ENCODE results near the gene ARMH3. TPM values are rescaled to one million over a fixed set of nuclear protein-coding genes. Genes with fewer than 3 reads are reported as not detected.
"Not testable (repeated sequence)": the region's sequence is repeated elsewhere in the genome, so short reads cannot be mapped to it uniquely, and the experiment has no call there.

Gene ARMH3
- total RNA-seq, 2 experiments from 2014 or later = 27.8 to 30.5 TPM

GRCh38 chr10:101995451-101996063 lies 60.4 kb downstream of the ARMH3 start:
- POLR2A ChIA-PET = interaction anchor here (0.5 kb wide), 1 partner anchor 33 kb away, joined by 4 read pairs; no protein-coding TSS in a partner anchor
- DNase-seq = no peak
- Mint-ChIP-seq H3K27me3 (no peaks in the 10 kb centered on the region), H3K4me1 (peaks cover 2% of the 10 kb centered on the region), H3K4me3 (no peak overlapping the region), H3K9me3 (no peaks in the 10 kb centered on the region), H3K36me3 (peaks cover 24% of the 10 kb centered on the region), H3K27ac (no peak overlapping the region)
- no peak for ATAC-seq (ENCODE audit: low read depth)

GRCh38 chr10:101993651-101994200 lies 62.2 kb downstream of the ARMH3 start:
- Mint-ChIP-seq H3K9me3 (no peaks in the 10 kb centered on the region), H3K36me3 (peaks cover 27% of the 10 kb centered on the region), H3K4me3 (no peak overlapping the region), H3K27ac (no peak overlapping the region), H3K27me3 (no peaks in the 10 kb centered on the region), H3K4me1 (peaks cover 2% of the 10 kb centered on the region)
- DNase-seq (no peak), ATAC-seq (ENCODE audit: low read depth) (no peak)
- POLR2A ChIA-PET = no interaction called here

GRCh38 chr10:101993221-101993620 lies 62.8 kb downstream of the ARMH3 start:
- Mint-ChIP-seq H3K27me3 (no peaks in the 10 kb centered on the region), H3K4me3 (no peak overlapping the region), H3K27ac (no peak overlapping the region), H3K36me3 (peaks cover 25% of the 10 kb centered on the region), H3K4me1 (peaks cover under 1% of the 10 kb centered on the region), H3K9me3 (no peaks in the 10 kb centered on the region)
- POLR2A ChIA-PET = no interaction called here
- ATAC-seq (ENCODE audit: low read depth) (no peak), DNase-seq (no peak)

GRCh38 chr10:101987136-101987535 lies 68.8 kb downstream of the ARMH3 start:
- H3K9me3 Mint-ChIP-seq = no peaks in the 10 kb centered on the region
- POLR2A ChIA-PET = no interaction called here
- DNase-seq (no peak), ATAC-seq (ENCODE audit: low read depth) (no peak)
- no peak overlapping the region for H3K4me3 Mint-ChIP-seq
- no peaks in the 10 kb centered on the region for H3K4me1 Mint-ChIP-seq
- no peaks in the 10 kb centered on the region for H3K27me3 Mint-ChIP-seq
- no peak overlapping the region for H3K27ac Mint-ChIP-seq
- peaks cover 21% of the 10 kb centered on the region for H3K36me3 Mint-ChIP-seq

GRCh38 chr10:101986624-101986971 lies 69.4 kb downstream of the ARMH3 start:
- Mint-ChIP-seq H3K9me3 (no peaks in the 10 kb centered on the region), H3K27ac (no peak overlapping the region), H3K36me3 (peaks cover 16% of the 10 kb centered on the region), H3K4me3 (no peak overlapping the region), H3K4me1 (no peaks in the 10 kb centered on the region), H3K27me3 (no peaks in the 10 kb centered on the region)
- DNase-seq (no peak), ATAC-seq (ENCODE audit: low read depth) (no peak)
- POLR2A ChIA-PET = no interaction called here

GRCh38 chr10:101980677-101981076 lies 75.3 kb downstream of the ARMH3 start:
- H3K36me3 Mint-ChIP-seq = peaks cover 11% of the 10 kb centered on the region
- not testable (repeated sequence) for H3K4me3 Mint-ChIP-seq, H3K27me3 Mint-ChIP-seq

GRCh38 chr10:101974091-101974971 lies 81.6 kb downstream of the ARMH3 start:
- POLR2A ChIA-PET = no interaction called here
- peaks cover 46% of the 10 kb centered on the region for H3K36me3 Mint-ChIP-seq
- no peaks in the 10 kb centered on the region for H3K9me3 Mint-ChIP-seq
- DNase-seq (no peak), ATAC-seq (ENCODE audit: low read depth) (no peak)
- H3K27me3 Mint-ChIP-seq = no peaks in the 10 kb centered on the region
- H3K27ac Mint-ChIP-seq = peak overlapping the region; percentile 93
- peaks cover 21% of the 10 kb centered on the region for H3K4me1 Mint-ChIP-seq
- H3K4me3 Mint-ChIP-seq = peak overlapping the region; percentile 82

More at GRCh38 chr10:101980677-101981076, 75.3 kb downstream of the ARMH3 start:
- H3K27ac Mint-ChIP-seq; DNase-seq; H3K9me3 Mint-ChIP-seq; H3K4me1 Mint-ChIP-seq; ATAC-seq (ENCODE audit: low read depth); POLR2A ChIA-PET: not testable (repeated sequence)

- Mint-ChIP-seq H3K27me3 (no peaks in the 10 kb centered on the region), H3K9me3 (no peaks in the 10 kb centered on the region), H3K36me3 (peaks cover 57% of the 10 kb centered on the region), H3K4me3 (no peak overlapping the region), H3K4me1 (peaks cover 33% of the 10 kb centered on the region), H3K27ac (no peak overlapping the region)
- ATAC-seq (ENCODE audit: low read depth) (no peak), DNase-seq (no peak)
- POLR2A ChIA-PET = no interaction called here
These were observed 83.2 kb downstream of the ARMH3 start for GRCh38 chr10:101972761-101973160.

GRCh38 chr10:101969412-101969922 lies 86.5 kb downstream of the ARMH3 start:
- Mint-ChIP-seq H3K4me3 (no peak overlapping the region), H3K27ac (peak overlapping the region; percentile 62), H3K27me3 (no peaks in the 10 kb centered on the region), H3K36me3 (peaks cover 54% of the 10 kb centered on the region), H3K4me1 (peaks cover 35% of the 10 kb centered on the region), H3K9me3 (no peaks in the 10 kb centered on the region)
- ATAC-seq (ENCODE audit: low read depth) = no peak
- DNase-seq = no peak
- POLR2A ChIA-PET = no interaction called here

GRCh38 chr10:101968940-101969321 lies 87.0 kb downstream of the ARMH3 start:
- peak overlapping the region; percentile 62 for H3K27ac Mint-ChIP-seq
- H3K27me3 Mint-ChIP-seq = no peaks in the 10 kb centered on the region
- no peak overlapping the region for H3K4me3 Mint-ChIP-seq
- peaks cover 53% of the 10 kb centered on the region for H3K36me3 Mint-ChIP-seq
- H3K9me3 Mint-ChIP-seq = no peaks in the 10 kb centered on the region
- ATAC-seq (ENCODE audit: low read depth) = no peak
- peaks cover 30% of the 10 kb centered on the region for H3K4me1 Mint-ChIP-seq
- POLR2A ChIA-PET = no interaction called here
- no peak for DNase-seq

GRCh38 chr10:101968286-101968939 lies 87.6 kb downstream of the ARMH3 start:
- no peak for DNase-seq
- Mint-ChIP-seq H3K27ac (no peak overlapping the region), H3K9me3 (no peaks in the 10 kb centered on the region), H3K4me1 (peaks cover 25% of the 10 kb centered on the region), H3K27me3 (no peaks in the 10 kb centered on the region), H3K4me3 (no peak overlapping the region), H3K36me3 (peaks cover 50% of the 10 kb centered on the region)
- POLR2A ChIA-PET = no interaction called here
- no peak for ATAC-seq (ENCODE audit: low read depth)

GRCh38 chr10:101967713-101968112 lies 88.3 kb downstream of the ARMH3 start:
- Mint-ChIP-seq H3K27me3 (no peaks in the 10 kb centered on the region), H3K9me3 (no peaks in the 10 kb centered on the region), H3K4me1 (peaks cover 23% of the 10 kb centered on the region), H3K4me3 (no peak overlapping the region), H3K27ac (no peak overlapping the region), H3K36me3 (peaks cover 47% of the 10 kb centered on the region)
- no peak for ATAC-seq (ENCODE audit: low read depth)
- POLR2A ChIA-PET = no interaction called here
- no peak for DNase-seq

- no peak overlapping the region for H3K27ac Mint-ChIP-seq
- no peak overlapping the region for H3K4me3 Mint-ChIP-seq
- H3K36me3 Mint-ChIP-seq = peaks cover 45% of the 10 kb centered on the region
- ATAC-seq (ENCODE audit: low read depth) (no peak), DNase-seq (no peak)
- H3K27me3 Mint-ChIP-seq = no peaks in the 10 kb centered on the region
- peaks cover 23% of the 10 kb centered on the region for H3K4me1 Mint-ChIP-seq
- POLR2A ChIA-PET = no interaction called here
- no peaks in the 10 kb centered on the region for H3K9me3 Mint-ChIP-seq
These were observed 88.9 kb downstream of the ARMH3 start for GRCh38 chr10:101967119-101967518.
